ENCODE measurements around the gene UBE2G2.

UBE2G2 gene

DNA sequence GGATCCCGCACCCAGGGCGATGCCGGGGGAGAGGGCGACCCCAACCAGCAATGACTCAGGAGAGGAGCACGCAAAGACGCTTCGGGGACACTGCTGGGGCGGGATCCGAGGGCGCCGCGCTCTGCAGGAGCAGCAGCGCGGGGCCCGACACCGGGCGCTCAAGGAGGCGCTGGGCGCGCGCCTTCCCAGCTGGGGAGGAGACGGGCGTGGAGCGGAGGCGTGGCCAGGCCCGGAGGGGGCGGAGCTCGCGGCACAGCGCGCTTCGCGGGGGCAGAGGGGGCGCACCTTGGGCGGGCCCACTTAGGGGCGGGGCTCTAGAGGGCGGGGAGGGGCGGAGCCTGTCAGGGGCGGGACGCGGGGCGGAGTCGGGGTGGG lies 15.9 kb upstream of the UBE2G2 start:
- TF ChIP-seq, protein P1, sequence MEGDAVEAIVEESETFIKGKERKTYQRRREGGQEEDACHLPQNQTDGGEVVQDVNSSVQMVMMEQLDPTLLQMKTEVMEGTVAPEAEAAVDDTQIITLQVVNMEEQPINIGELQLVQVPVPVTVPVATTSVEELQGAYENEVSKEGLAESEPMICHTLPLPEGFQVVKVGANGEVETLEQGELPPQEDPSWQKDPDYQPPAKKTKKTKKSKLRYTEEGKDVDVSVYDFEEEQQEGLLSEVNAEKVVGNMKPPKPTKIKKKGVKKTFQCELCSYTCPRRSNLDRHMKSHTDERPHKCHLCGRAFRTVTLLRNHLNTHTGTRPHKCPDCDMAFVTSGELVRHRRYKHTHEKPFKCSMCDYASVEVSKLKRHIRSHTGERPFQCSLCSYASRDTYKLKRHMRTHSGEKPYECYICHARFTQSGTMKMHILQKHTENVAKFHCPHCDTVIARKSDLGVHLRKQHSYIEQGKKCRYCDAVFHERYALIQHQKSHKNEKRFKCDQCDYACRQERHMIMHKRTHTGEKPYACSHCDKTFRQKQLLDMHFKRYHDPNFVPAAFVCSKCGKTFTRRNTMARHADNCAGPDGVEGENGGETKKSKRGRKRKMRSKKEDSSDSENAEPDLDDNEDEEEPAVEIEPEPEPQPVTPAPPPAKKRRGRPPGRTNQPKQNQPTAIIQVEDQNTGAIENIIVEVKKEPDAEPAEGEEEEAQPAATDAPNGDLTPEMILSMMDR (IDR thresholded peaks at IDR 0.05; ENCODE audit: low read depth, low read length) = no peak
- DNase-seq (ENCODE audit: extremely low read depth, low read depth) = peak; percentile 79

DNA sequence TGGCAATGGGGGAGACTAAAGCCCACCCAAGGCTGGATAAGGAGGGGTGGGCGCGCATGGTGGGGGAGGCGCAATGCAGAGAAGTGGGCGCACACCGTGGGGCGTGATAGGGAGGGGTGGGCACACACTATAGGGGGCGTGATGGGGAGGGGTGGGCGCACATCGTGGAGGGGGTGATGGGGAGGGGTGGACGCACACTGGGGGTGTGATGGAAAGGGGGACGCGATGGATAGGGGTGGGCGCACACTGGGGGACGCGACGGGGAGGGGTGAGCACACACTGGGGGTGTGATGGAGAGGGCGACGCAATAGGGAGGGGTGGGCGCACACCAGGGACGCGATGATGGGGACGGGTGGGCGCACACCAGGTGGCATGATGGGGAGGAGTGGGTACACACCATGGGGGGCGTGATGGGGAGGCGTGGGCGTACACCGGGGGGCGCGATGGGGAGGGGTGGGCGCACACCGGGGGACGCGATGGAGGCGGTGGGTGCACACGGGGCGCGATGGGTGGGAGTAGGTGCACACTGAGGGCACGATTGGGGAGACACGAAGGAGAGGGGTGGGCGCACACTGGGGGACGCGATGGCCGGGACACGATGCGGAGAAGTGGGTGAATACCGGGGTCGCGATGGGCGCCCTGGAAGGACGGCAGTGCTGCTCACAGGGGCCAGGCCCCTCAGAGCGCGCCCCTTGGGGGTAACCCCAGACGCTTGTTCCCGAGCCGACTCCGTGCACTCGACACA lies 15.3 kb upstream of the UBE2G2 start:
- no peak for DNase-seq (ENCODE audit: extremely low read depth, low read depth)
- TF ChIP-seq, protein P1 (IDR thresholded peaks at IDR 0.05; ENCODE audit: low read depth, low read length) = no peak

DNA sequence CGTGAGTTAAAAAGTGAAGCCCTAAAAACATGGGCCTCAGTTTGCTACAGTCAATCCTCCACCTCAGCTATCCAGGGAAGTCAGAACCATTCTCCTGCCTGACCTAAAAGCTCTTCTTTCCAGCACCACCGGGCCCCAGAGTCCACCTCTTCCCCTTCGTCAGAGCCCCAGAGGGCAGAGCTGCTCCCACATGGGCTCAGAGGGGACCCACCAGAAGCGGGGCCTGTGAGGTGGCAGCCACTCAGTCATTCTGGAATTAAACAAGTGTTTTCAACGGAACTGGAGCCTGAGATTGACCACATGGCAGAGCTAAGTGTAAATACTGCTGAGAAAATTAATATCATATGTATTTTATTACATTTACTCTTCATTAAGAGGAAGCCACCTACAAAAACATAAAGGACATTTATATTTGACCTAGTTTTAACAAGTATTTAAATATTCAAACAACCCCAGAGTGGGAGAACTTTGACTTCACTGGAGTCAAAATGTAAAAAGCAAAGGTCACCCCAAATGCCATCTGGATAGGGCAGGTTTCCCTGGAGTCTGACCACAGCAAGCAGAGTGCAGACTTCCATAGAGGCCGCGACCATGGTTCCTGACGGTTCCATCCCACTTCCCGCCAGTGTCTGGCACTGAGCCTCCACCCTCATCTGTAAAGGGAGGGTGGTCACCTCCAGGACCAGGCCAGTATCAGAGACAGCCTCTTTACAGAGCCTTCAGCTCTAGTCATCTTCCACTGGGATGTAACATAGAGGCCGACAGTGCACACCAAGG lies 14.4 kb upstream of the UBE2G2 start:
- no peak for DNase-seq (ENCODE audit: extremely low read depth, low read depth)
- TF ChIP-seq, protein P1 (IDR thresholded peaks at IDR 0.05; ENCODE audit: low read depth, low read length) = no peak

DNA sequence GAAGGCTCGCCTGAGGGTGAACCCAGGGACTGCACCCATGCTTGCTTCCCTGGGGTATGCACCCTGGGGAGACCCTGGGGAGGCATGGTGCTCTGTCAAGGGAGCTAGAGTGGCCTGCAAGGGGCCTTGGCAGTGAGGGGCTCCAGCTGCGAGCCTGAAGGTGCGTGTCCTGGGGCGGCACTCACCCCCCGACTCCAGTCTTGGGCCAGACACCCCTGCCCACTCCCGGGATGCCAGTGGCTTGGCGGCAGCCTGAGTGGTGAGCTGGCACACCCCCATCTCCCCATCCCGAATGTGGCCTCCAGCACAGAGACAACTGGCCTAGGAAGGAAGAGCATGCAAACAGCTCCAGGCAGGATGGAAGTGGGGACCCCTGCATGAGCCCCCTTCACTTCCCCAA lies 13.6 kb upstream of the UBE2G2 start:
- TF ChIP-seq, protein P1 (IDR thresholded peaks at IDR 0.05; ENCODE audit: low read depth, low read length) = no peak

DNA sequence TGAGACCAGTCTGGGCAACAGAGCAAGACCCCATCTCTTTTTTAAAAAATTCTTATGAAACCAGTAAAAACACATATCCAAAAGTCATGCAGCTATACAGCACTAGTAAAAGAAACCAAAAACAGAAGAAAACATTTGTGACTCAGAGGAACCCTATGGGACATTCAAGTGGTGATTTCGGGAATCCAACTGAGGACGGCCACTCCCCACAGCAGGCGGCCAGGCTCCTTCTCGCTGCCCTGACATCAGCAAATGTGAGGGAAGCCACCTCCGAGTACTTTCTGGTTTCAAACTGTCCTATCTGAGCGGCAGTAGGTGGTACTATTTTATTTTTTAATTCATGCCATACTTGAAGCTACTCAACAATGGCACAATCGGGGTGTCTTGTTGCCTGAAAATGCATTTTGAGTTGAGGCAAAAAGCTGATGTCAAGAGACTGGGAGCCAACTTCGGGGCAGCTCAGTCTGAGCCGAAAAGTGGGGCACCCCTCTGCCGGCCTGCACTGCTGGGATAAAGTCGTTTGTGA lies 12.9 kb upstream of the UBE2G2 start:
- DNase-seq (ENCODE audit: extremely low read depth, low read depth) = no peak
- TF ChIP-seq, protein P1 (IDR thresholded peaks at IDR 0.05; ENCODE audit: low read depth, low read length) = no peak

More for the DNA sequence above, 13.6 kb upstream of the UBE2G2 start:
- no peak for DNase-seq (ENCODE audit: extremely low read depth, low read depth)

DNA sequence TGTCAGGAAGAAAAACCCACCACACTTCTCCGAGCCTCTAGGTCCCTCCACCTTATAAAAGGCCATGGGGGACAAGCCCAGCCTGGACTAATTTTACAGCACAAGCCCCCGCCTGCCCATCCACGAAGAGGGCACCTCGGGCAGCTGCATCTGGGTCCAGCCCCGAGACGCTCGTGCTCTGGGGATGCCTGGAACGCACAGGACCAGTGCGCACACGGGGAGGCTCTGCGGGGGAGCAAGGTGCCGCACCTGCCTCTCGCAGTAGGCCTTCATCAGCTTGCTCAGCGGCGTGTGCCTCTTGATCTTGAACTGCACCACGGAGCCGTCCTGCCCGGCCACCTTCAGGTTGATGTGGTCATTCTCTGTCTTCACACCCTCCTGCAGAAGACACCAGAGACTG lies 12.1 kb upstream of the UBE2G2 start:
- TF ChIP-seq, protein P1 (IDR thresholded peaks at IDR 0.05; ENCODE audit: low read depth, low read length) = no peak
- DNase-seq (ENCODE audit: extremely low read depth, low read depth) = no peak

DNA sequence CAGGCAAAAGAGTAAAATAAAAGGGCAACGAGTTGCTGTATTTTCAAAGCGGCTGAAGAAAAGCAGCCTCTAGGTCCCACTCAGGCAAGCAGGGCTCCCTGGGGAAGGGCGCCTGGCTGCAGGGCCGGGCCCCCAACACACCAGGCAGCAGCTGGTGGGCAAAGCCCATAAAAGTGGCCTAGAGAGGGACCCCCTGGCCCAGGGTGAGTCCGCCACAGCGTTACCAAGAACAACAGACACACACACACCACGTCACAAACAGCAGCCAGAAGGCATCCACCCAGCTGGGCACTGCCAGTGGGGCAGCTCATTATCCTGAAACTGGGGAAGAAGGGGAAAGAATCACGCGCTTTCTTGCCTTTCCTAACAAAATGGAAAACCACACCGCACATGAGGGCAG lies 11.5 kb upstream of the UBE2G2 start:
- TF ChIP-seq, protein P1 (IDR thresholded peaks at IDR 0.05; ENCODE audit: low read depth, low read length) = no peak
- no peak for DNase-seq (ENCODE audit: extremely low read depth, low read depth)

All from AG09319 (cell line).